HCT116 (cell line): ENCODE data around the gene ZNF619. TPM values are rescaled to one million over a fixed set of nuclear protein-coding genes. Genes with fewer than 3 reads are reported as not detected.

Source experiments
- ATAC-seq: fragments of 200-7000 bp; cut with Tn5 transposase; 2 replicates; pipeline ENCODE4 v1.9.1; 2020; ENCODE audit warnings: mild to moderate bottlenecking, moderate library complexity
- BruUV-seq: library from RNA; stranded (reverse); fragments of 400-500 nt; replicated peaks from 2 replicates; lab custom pipeline; 2021; lab: Mats Ljungman, UMichigan
- CTCF ChIA-PET: fragments of 300-600 bp; sonication (Branson Sonifier 250); formaldehyde crosslinking; loops from one replicate; lab custom pipeline; 2021; ENCODE audit warnings: antibody characterized with exemption; lab: Charles Lee
- POLR2A ChIA-PET: fragments of 300-600, 350-600 bp; sonication (Branson Sonifier 250); formaldehyde crosslinking; loops from one replicate; lab custom pipeline; 2021; ENCODE audit warnings: antibody characterized with exemption; lab: Charles Lee
- RAD21 ChIA-PET, 2 experiments: fragments of 300-600 bp; sonication (Branson Sonifier 250); formaldehyde crosslinking; loops; one replicate each; lab custom pipeline; 2023; ENCODE audit warnings: low total read pairs in 2 of 2; ENCODE audit not compliant: uncharacterized antibody in 2 of 2, unreplicated experiment in 2 of 2, low non-redundant PET in 1 of 2; lab: Charles Lee
- DNase-seq: peaks from one replicate; pipeline ENCODE4 v3.0.0-alpha.2; 2010; ENCODE audit warnings: low read depth, low spot score
- H2AFZ ChIP-seq: fragments of 200-600 bp; shearing (Covaris generic), sonication (generic); 2 replicates; pipeline ENCODE4 v1.6.1; 2017; ENCODE audit warnings: low read depth, mixed run types, mixed read lengths, antibody characterized with exemption, low read length; ENCODE audit not compliant: poor library complexity, severe bottlenecking
- H3K27ac ChIP-seq: 2 replicates; pipeline ENCODE4 v1.5.1; 2012; ENCODE audit warnings: low read depth, low read length
- H3K27me3 ChIP-seq: fragments of 200-600 bp; sonication (generic); 2 replicates; pipeline ENCODE4 v1.6.1; 2016; ENCODE audit warnings: mixed run types, low read length, mixed read lengths; ENCODE audit not compliant: insufficient read depth
- H3K36me3 ChIP-seq, 2 experiments: fragments of 200-500 bp in 1 of 2; fragments of 200-600 bp in 1 of 2; sonication (Bioruptor generic) in 1 of 2; sonication (generic) in 1 of 2; 2 replicates each; pipeline versions ENCODE4 v1.5.1 to v1.6.1; 2014 to 2016; ENCODE audit warnings: low read length in 2 of 2, inconsistent platforms in 1 of 2, mixed read lengths in 1 of 2, mixed run types in 1 of 2; ENCODE audit not compliant: insufficient read depth in 2 of 2, control insufficient read depth in 1 of 2
- H3K4me1 ChIP-seq, 2 experiments: fragments of 200-600 bp in 1 of 2; sonication (generic) in 1 of 2; 2 replicates each; pipeline versions ENCODE4 v1.5.1 to v1.6.1; 2012 to 2017; ENCODE audit warnings: low read length in 2 of 2, inconsistent platforms in 1 of 2, mild to moderate bottlenecking in 1 of 2, mixed read lengths in 1 of 2, mixed run types in 1 of 2, moderate library complexity in 1 of 2; ENCODE audit not compliant: insufficient read depth in 2 of 2, control insufficient read depth in 1 of 2
- H3K4me2 ChIP-seq: fragments of 200-600 bp; sonication (generic); 2 replicates; pipeline ENCODE4 v1.6.1; 2017; ENCODE audit warnings: mixed run types, low read length, mixed read lengths
- H3K4me3 ChIP-seq, 2 experiments: fragments of 200-600 bp in 1 of 2; sonication (generic) in 1 of 2; replicated peaks in 1 of 2; 2 replicates each; pipeline ENCODE4 v1.5.1; 2011 to 2016; ENCODE audit warnings: low read length in 2 of 2, control low read depth in 1 of 2, low read depth in 1 of 2, mild to moderate bottlenecking in 1 of 2, mixed read lengths in 1 of 2, mixed run types in 1 of 2
- H3K79me2 ChIP-seq: fragments of 200-600 bp; sonication (generic); 2 replicates; pipeline ENCODE4 v1.6.1; 2017; ENCODE audit warnings: mild to moderate bottlenecking, mixed run types, low read length, moderate library complexity, mixed read lengths; ENCODE audit not compliant: insufficient read depth
- H3K9ac ChIP-seq: fragments of 200-600 bp; sonication (generic); 2 replicates; pipeline ENCODE4 v1.6.1; 2016; ENCODE audit warnings: low read length, mixed read lengths
- H3K9me2 ChIP-seq: fragments of 200-600 bp; sonication (generic), shearing (Covaris generic); 2 replicates; pipeline ENCODE4 v1.6.1; 2017; ENCODE audit warnings: mixed run types, mild to moderate bottlenecking, moderate library complexity; ENCODE audit not compliant: insufficient read depth
- H3K9me3 ChIP-seq, 2 experiments: fragments of 200-500 bp in 1 of 2; fragments of 200-600 bp in 1 of 2; sonication (Bioruptor generic) in 1 of 2; sonication (generic) in 1 of 2; 2 replicates each; pipeline ENCODE4 v1.6.1; 2014 to 2017; ENCODE audit warnings: low read length in 2 of 2, mixed read lengths in 2 of 2, inconsistent platforms in 1 of 2, low read depth in 1 of 2, mild to moderate bottlenecking in 1 of 2, mixed run types in 1 of 2, moderate library complexity in 1 of 2; ENCODE audit not compliant: control insufficient read depth in 1 of 2, insufficient read depth in 1 of 2
- H4K20me1 ChIP-seq: fragments of 200-600 bp; sonication (generic), shearing (Covaris generic); 2 replicates; pipeline ENCODE4 v1.6.1; 2017; ENCODE audit warnings: mixed run types, mild to moderate bottlenecking, moderate library complexity; ENCODE audit not compliant: insufficient read depth
- CBX3 ChIP-seq: IDR thresholded peaks from 2 replicates; pipeline ENCODE4 v1.6.1; 2012; ENCODE audit warnings: low read depth
- CEBPB ChIP-seq: IDR thresholded peaks from 2 replicates; pipeline ENCODE4 v1.6.1; 2012; ENCODE audit warnings: low read depth
- SP1 ChIP-seq: IDR thresholded peaks from 2 replicates; pipeline ENCODE4 v1.6.1; 2012; ENCODE audit warnings: low read depth
- intact Hi-C: fragments of 100-400 bp; cut with micrococcal nuclease; formaldehyde crosslinking; loops from 2 replicates; pipeline ENCODE4 v1.10.0; 2022
- total RNA-seq: library from RNA; stranded (reverse); gene quantifications from one replicate; pipeline ENCODE4 v1.2.1, GENCODE V29; 2021; ENCODE audit not compliant: unreplicated experiment
- TF ChIP-seq, protein P1 (sequence below): IDR thresholded peaks from 2 replicates; pipeline ENCODE4 v1.6.1; 2012; ENCODE audit warnings: low read depth

The ZNF619 gene
- total RNA-seq, 1 experiment from 2014 or later: 7.3 TPM

DNA sequence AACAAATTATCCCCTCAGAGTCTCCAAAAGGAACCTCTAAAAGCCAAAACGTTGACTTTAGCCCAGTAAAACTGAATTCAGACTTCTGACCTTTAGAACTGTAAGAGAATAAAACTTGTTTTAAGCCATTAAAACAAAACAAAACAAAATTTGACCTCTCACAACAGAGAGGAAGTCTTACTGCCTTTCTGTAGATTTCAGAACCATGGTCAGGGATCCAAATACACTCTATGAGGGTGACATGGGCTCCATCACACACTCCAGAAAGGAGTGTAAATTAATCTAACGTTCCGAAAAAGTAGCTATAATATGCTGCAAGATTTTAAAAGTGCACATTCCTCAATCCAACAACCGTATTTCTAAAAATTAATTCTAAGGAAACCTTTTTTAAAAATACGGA lies 39.0 kb upstream of the ZNF619 start:
- no TSS peak for BruUV-seq

DNA sequence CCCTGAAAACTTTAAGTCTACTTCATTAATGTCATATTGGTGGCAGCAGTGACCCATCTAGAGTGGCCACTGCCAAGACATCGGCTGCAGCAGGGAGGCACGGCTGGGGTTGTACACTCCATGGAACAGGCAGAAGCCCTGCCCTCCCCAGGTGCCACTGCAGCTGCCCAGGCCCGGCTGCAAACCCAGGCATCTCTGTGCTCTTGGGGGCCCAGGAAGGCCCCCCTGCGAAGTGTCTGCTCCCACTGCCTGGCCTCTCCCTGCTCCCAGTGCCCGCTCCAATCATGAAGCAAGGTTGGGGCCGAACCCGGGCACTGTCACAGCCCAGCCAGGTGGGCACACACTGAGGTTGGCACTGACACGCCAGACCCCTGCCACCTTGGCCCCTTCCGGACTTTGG lies 31.9 kb upstream of the ZNF619 start:
- TF ChIP-seq CEBPB (no peak), CBX3 (no peak)
- TF ChIP-seq, all 23 proteins: peak for 0
- Histone ChIP-seq H3K79me2 (no peaks in the 10 kb centered on the region), H3K27ac (no peak overlapping the region), H3K9me2 (no peaks in the 10 kb centered on the region), H3K9me3 (no peaks in the 10 kb centered on the region), H3K9ac (no peak overlapping the region), H3K4me3 (no peak overlapping the region), H3K27me3 (no peaks in the 10 kb centered on the region), H3K4me2 (no peak overlapping the region), H4K20me1 (no peaks in the 10 kb centered on the region), H3K4me1 (no peaks in the 10 kb centered on the region), H3K36me3 (no peaks in the 10 kb centered on the region), H2AFZ (no peak overlapping the region)
- CTCF ChIA-PET: no interaction called here
- POLR2A ChIA-PET: no interaction called here
- no peak for DNase-seq
- no peak for ATAC-seq
- RAD21 ChIA-PET: no interaction called here
- intact Hi-C loops: no loop called here
- no TSS peak for BruUV-seq

More for the DNA sequence above, 39.0 kb upstream of the ZNF619 start:
- H3K4me1 ChIP-seq: no peaks in the 10 kb centered on the region
- no peaks in the 10 kb centered on the region for H4K20me1 ChIP-seq
- ChIA-PET CTCF (no interaction called here), POLR2A (no interaction called here), RAD21 (no interaction called here)
- H2AFZ ChIP-seq: no peak overlapping the region
- H3K79me2 ChIP-seq: no peaks in the 10 kb centered on the region
- H3K27me3 ChIP-seq: no peaks in the 10 kb centered on the region
- ATAC-seq: no peak
- no peaks in the 10 kb centered on the region for H3K9me2 ChIP-seq
- H3K36me3 ChIP-seq: no peaks in the 10 kb centered on the region
- no peak overlapping the region for H3K27ac ChIP-seq
- intact Hi-C loops: loop anchor here (10.0 kb wide), 1 partner anchor 243 kb away; no protein-coding TSS in a partner anchor
- H3K4me3 ChIP-seq: no peak overlapping the region
- H3K9me3 ChIP-seq: no peaks in the 10 kb centered on the region
- DNase-seq: no peak
- no peak overlapping the region for H3K9ac ChIP-seq
- TF ChIP-seq SP1: no peak
- TF ChIP-seq, protein P1, sequence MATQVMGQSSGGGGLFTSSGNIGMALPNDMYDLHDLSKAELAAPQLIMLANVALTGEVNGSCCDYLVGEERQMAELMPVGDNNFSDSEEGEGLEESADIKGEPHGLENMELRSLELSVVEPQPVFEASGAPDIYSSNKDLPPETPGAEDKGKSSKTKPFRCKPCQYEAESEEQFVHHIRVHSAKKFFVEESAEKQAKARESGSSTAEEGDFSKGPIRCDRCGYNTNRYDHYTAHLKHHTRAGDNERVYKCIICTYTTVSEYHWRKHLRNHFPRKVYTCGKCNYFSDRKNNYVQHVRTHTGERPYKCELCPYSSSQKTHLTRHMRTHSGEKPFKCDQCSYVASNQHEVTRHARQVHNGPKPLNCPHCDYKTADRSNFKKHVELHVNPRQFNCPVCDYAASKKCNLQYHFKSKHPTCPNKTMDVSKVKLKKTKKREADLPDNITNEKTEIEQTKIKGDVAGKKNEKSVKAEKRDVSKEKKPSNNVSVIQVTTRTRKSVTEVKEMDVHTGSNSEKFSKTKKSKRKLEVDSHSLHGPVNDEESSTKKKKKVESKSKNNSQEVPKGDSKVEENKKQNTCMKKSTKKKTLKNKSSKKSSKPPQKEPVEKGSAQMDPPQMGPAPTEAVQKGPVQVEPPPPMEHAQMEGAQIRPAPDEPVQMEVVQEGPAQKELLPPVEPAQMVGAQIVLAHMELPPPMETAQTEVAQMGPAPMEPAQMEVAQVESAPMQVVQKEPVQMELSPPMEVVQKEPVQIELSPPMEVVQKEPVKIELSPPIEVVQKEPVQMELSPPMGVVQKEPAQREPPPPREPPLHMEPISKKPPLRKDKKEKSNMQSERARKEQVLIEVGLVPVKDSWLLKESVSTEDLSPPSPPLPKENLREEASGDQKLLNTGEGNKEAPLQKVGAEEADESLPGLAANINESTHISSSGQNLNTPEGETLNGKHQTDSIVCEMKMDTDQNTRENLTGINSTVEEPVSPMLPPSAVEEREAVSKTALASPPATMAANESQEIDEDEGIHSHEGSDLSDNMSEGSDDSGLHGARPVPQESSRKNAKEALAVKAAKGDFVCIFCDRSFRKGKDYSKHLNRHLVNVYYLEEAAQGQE: peak; percentile 43
- no peak overlapping the region for H3K4me2 ChIP-seq
